HepG2 (cell line): ENCODE results near the gene NPHP4. TPM values are rescaled to one million over a fixed set of nuclear protein-coding genes. Genes with fewer than 3 reads are reported as not detected.

Source experiments
- ATAC-seq: fragments of 200-7000 bp; cut with Tn5 transposase; 3 replicates; pipeline ENCODE4 v1.9.1; 2020; ENCODE audit warnings: mild to moderate bottlenecking, moderate library complexity
- BruUV-seq: library from RNA; stranded (reverse); fragments of 400-500 nt; replicated peaks from 2 replicates; lab custom pipeline; 2021; lab: Mats Ljungman, UMichigan
- CTCF ChIA-PET: fragments of 300-600 bp; formaldehyde crosslinking; extraction: SDS; loops from one replicate; lab custom pipeline; 2021; ENCODE audit warnings: low total read pairs, inconsistent platforms, low intra/inter-chr PET ratio; lab: Yijun Ruan, JAX
- POLR2A ChIA-PET: fragments of 350-600 bp; sonication (Branson Sonifier 250); formaldehyde crosslinking; loops from one replicate; lab custom pipeline; 2020; ENCODE audit warnings: antibody characterized with exemption, inconsistent platforms; lab: Yijun Ruan, JAX
- DNase-seq: peaks from one replicate; pipeline ENCODE4 v3.0.0-alpha.2; 2015; ENCODE audit warnings: low spot score
- FAIRE-seq: peaks from 3 replicates; lab custom pipeline; 2011; peaks lifted over from hg19 to GRCh38; lab: Jason Lieb, UNC
- H2AFZ ChIP-seq: one replicate; pipeline ENCODE4 v1.6.1; 2011; ENCODE audit warnings: low read length, inconsistent platforms
- H3K27ac ChIP-seq: fragments of 300-600 bp; 3 replicates; pipeline ENCODE4 v1.8.0; 2011; ENCODE audit warnings: mixed run types, mild to moderate bottlenecking, mixed read lengths, low read length, inconsistent platforms; ENCODE audit not compliant: insufficient read depth; ENCODE audit errors: extremely low read length
- H3K27me3 ChIP-seq, 2 experiments: fragments of 200-600 bp in 1 of 2; 2 replicates in 1 of 2; 3 replicates in 1 of 2; pipeline versions ENCODE4 v1.6.0 to v1.8.0; 2011; ENCODE audit warnings: low read length in 2 of 2, mild to moderate bottlenecking in 2 of 2, moderate library complexity in 2 of 2, inconsistent platforms in 1 of 2; ENCODE audit not compliant: insufficient read depth in 2 of 2, control insufficient read depth in 1 of 2
- H3K36me3 ChIP-seq, 2 experiments: fragments of 200-600 bp in 1 of 2; replicated peaks in 1 of 2; 2 replicates in 1 of 2; 3 replicates in 1 of 2; pipeline versions ENCODE4 v1.5.1 to v1.8.0; 2011; ENCODE audit warnings: low read length in 2 of 2, inconsistent platforms in 1 of 2; ENCODE audit not compliant: insufficient read depth in 2 of 2, control insufficient read depth in 1 of 2
- H3K4me1 ChIP-seq: 2 replicates; pipeline ENCODE4 v1.5.1; 2012; ENCODE audit warnings: low read length, inconsistent platforms; ENCODE audit not compliant: insufficient read depth
- H3K4me2 ChIP-seq: 2 replicates; pipeline ENCODE4 v1.6.0; 2011; ENCODE audit warnings: low read depth, low read length, inconsistent platforms
- H3K4me3 ChIP-seq, 3 experiments: fragments of 200-600 bp in 1 of 3; sonication (generic), shearing (Covaris generic) in 1 of 3; replicated peaks in 1 of 3; 2 replicates each; pipeline ENCODE4 v1.5.1; 2011 to 2016; ENCODE audit warnings: low read length in 3 of 3, inconsistent platforms in 2 of 3, low read depth in 2 of 3, mild to moderate bottlenecking in 2 of 3, control low read depth in 1 of 3, mixed read lengths in 1 of 3; ENCODE audit not compliant: insufficient read depth in 1 of 3
- H3K79me2 ChIP-seq: one replicate; pipeline ENCODE4 v1.6.1; 2011; ENCODE audit warnings: low read length, inconsistent platforms; ENCODE audit not compliant: insufficient read depth
- H3K9ac ChIP-seq: 2 replicates; pipeline ENCODE4 v1.6.0; 2011; ENCODE audit warnings: mild to moderate bottlenecking, low read depth, low read length, inconsistent platforms; ENCODE audit not compliant: insufficient read depth
- H3K9me3 ChIP-seq: 2 replicates; pipeline ENCODE4 v1.5.1; 2012; ENCODE audit warnings: mild to moderate bottlenecking, low read length
- H4K20me1 ChIP-seq: 2 replicates; pipeline ENCODE4 v1.6.0; 2011; ENCODE audit warnings: inconsistent platforms, mild to moderate bottlenecking, low read length, moderate library complexity; ENCODE audit not compliant: insufficient read depth
- NCOR1 ChIP-seq: fragments of 200-600 bp; sonication (generic); IDR thresholded peaks from 2 replicates; pipeline ENCODE4 v1.7.0; 2017; ENCODE audit warnings: antibody characterized with exemption, low read length, borderline replicate concordance
- NFKBIZ ChIP-seq: IDR thresholded peaks from 2 replicates; pipeline ENCODE4 v1.6.1; 2018; ENCODE audit warnings: missing genetic modification reagents, missing compliant biosample characterization
- NFRKB ChIP-seq: fragments of 450-650 bp; IDR thresholded peaks from 2 replicates; pipeline ENCODE4 v1.6.1; 2017
- POGZ ChIP-seq: sonication (generic); formaldehyde crosslinking; IDR thresholded peaks from 2 replicates; pipeline ENCODE4 v1.4.0; 2020; ENCODE audit warnings: mild to moderate bottlenecking, missing genetic modification reagents
- SAP130 ChIP-seq: IDR thresholded peaks from 2 replicates; pipeline ENCODE4 v1.6.1; 2016; ENCODE audit warnings: low read depth
- TBL1XR1 ChIP-seq: fragments of 150-350 bp; IDR thresholded peaks from 2 replicates; pipeline ENCODE4 v1.6.1; 2014; ENCODE audit warnings: borderline replicate concordance, low read length; ENCODE audit not compliant: partially characterized antibody
- TGIF2 ChIP-seq: IDR thresholded peaks from 2 replicates; pipeline ENCODE4 v1.6.1; 2016; ENCODE audit warnings: control low read depth, missing compliant biosample characterization
- YEATS4 ChIP-seq: sonication (generic); formaldehyde crosslinking; IDR thresholded peaks from 2 replicates; pipeline ENCODE4 v1.4.0; 2020; ENCODE audit warnings: missing genetic modification reagents, borderline replicate concordance
- ZBTB26 ChIP-seq: IDR thresholded peaks from 2 replicates; pipeline ENCODE4 v1.6.1; 2016; ENCODE audit warnings: missing compliant biosample characterization, missing genetic modification reagents, borderline replicate concordance
- ZNF121 ChIP-seq: sonication (generic); formaldehyde crosslinking; IDR thresholded peaks from 2 replicates; pipeline ENCODE4 v1.5.0; 2020; ENCODE audit warnings: mild to moderate bottlenecking, missing genetic modification reagents
- ZNF431 ChIP-seq: sonication (generic); formaldehyde crosslinking; IDR thresholded peaks from 2 replicates; pipeline ENCODE4 v1.9.0; 2022; ENCODE audit warnings: missing genetic modification reagents, low read depth, mild to moderate bottlenecking, borderline replicate concordance
- ZNF558 ChIP-seq: sonication (generic); formaldehyde crosslinking; IDR thresholded peaks from 2 replicates; pipeline ENCODE4 v1.9.0; 2022; ENCODE audit warnings: mild to moderate bottlenecking, missing genetic modification reagents, borderline replicate concordance
- ZNF567 ChIP-seq: sonication (generic); formaldehyde crosslinking; IDR thresholded peaks from 2 replicates; pipeline ENCODE4 v1.8.1; 2023; ENCODE audit warnings: mild to moderate bottlenecking, missing genetic modification reagents, borderline replicate concordance
- ZNF720 ChIP-seq: sonication (generic); formaldehyde crosslinking; IDR thresholded peaks from 2 replicates; pipeline ENCODE4 v1.4.0; 2020; ENCODE audit warnings: missing genetic modification reagents
- ZNF776 ChIP-seq: sonication (generic); formaldehyde crosslinking; IDR thresholded peaks from 2 replicates; pipeline ENCODE4 v1.4.0; 2020; ENCODE audit warnings: mild to moderate bottlenecking, missing genetic modification reagents
- ZSCAN22 ChIP-seq: sonication (generic); formaldehyde crosslinking; IDR thresholded peaks from 2 replicates; pipeline ENCODE4 v1.4.0; 2020; ENCODE audit warnings: mild to moderate bottlenecking, missing genetic modification reagents
- WGBS: methylation state at CpG from one replicate; pipeline ENCODE4 v1.1.6; 2017; ENCODE audit warnings: low lambda C conversion rate; 5-methylcytosine and 5-hydroxymethylcytosine counted together
- in situ Hi-C: cut with HindIII; loops from 2 replicates; pipeline ENCODE4 v1.10.0; 2017; ENCODE audit warnings: low pct_unique_long_range_greater_than_20kb; ENCODE audit not compliant: extremely low pct_ligation_motif_present
- intact Hi-C: fragments of 100-400 bp; cut with micrococcal nuclease; formaldehyde crosslinking; loops from one replicate; pipeline ENCODE4 v1.10.0; 2022; ENCODE audit not compliant: unreplicated experiment
- polyA plus RNA-seq, 8 experiments: library from polyadenylated mRNA; depleted of rRNA in 3 of 8; stranded (reverse) in 7 of 8; unstranded in 1 of 8; fragments of >200 nt; fragmentation: Illumina TruSeq in 4 of 8; extraction: Trizol in 4 of 8; gene quantifications; 2 replicates each; pipeline versions ENCODE4 v1.2.1 to v1.2.3, GENCODE V29; 2011 to 2016; ENCODE audit warnings: low read depth in 4 of 8, missing spikeins in 1 of 8, mixed read lengths in 1 of 8; ENCODE audit not compliant: insufficient read depth in 1 of 8
- total RNA-seq, 5 experiments: library from RNA; depleted of rRNA; stranded (reverse); fragments of >200 nt; fragmentation: Illumina TruSeq; extraction: Trizol; gene quantifications; 2 replicates each; pipeline ENCODE4 v1.2.3, GENCODE V29; 2016; ENCODE audit warnings: low read depth in 1 of 5
- TF ChIP-seq, protein P1 (sequence below): sonication (generic); formaldehyde crosslinking; IDR thresholded peaks from 2 replicates; pipeline ENCODE4 v1.4.0; 2020; ENCODE audit warnings: missing genetic modification reagents
- TF ChIP-seq, protein P2 (sequence below): sonication (generic); formaldehyde crosslinking; IDR thresholded peaks from 2 replicates; pipeline ENCODE4 v1.5.1; 2020; ENCODE audit warnings: missing genetic modification reagents, mild to moderate bottlenecking, borderline replicate concordance
- TF ChIP-seq, protein P3 (sequence below): sonication (generic); formaldehyde crosslinking; IDR thresholded peaks from 2 replicates; pipeline ENCODE4 v1.4.0; 2020; ENCODE audit warnings: missing genetic modification reagents

The NPHP4 gene
- total and polyA plus RNA-seq, 2 of the 13 experiments (the other 11 are each of a cell fraction or from before 2014, with no cell fraction given) = 4.4 to 6.8 TPM

DNA sequence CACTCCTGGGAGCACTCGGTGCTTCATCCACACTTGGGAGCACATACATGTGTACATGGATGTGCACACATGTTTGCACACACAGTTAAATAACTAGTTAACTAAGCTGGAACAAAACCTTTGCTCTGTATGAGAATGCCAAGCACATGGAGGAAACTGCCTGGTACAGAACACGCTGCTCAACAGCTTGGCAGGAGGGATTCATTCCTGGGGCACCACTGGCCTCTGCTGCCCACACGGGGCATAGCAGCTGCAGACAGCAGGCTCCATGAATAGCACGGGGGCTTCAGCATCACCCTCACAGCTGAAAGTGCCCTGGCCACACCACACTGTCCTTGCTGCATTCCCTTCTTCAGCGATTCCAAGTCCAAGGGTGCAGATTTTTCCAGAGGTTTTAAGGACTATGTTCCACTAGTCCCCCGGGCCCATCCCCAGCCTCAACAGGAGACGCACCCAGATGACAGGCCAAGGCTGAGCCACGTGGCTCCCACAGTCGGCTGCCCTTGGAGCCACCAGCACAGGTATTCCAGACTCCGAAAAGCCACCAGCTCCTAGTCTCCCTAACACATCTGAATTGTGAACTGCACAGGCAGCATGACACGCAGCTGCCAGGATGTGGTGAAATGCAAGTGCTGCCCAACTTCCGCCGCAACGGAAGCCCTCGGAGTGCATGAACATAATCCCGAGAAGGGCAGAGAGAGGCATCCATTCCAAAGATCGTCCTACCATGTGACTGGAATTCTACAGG is 16.9 kb downstream of the NPHP4 start:
- FAIRE-seq = peak; percentile 75
- TF ChIP-seq ZNF567 (CRISPR knock-in tag) (no peak), TBL1XR1 (peak; percentile 30), ZNF720 (CRISPR knock-in tag) (no peak), YEATS4 (CRISPR knock-in tag) (no peak), ZNF558 (CRISPR knock-in tag) (no peak), ZSCAN22 (CRISPR knock-in tag) (no peak), NFRKB (no peak), NCOR1 (no peak), ZBTB26 (CRISPR knock-in tag) (no peak), ZNF121 (CRISPR knock-in tag) (no peak), TGIF2 (CRISPR knock-in tag) (0 out of 2 replicates have a peak, but pooled peaks have one; percentile 26), POGZ (CRISPR knock-in tag) (no peak), NFKBIZ (CRISPR knock-in tag) (no peak), SAP130 (CRISPR knock-in tag) (no peak), ZNF776 (CRISPR knock-in tag) (no peak), ZNF431 (CRISPR knock-in tag) (no peak)
- TF ChIP-seq, protein P1, sequence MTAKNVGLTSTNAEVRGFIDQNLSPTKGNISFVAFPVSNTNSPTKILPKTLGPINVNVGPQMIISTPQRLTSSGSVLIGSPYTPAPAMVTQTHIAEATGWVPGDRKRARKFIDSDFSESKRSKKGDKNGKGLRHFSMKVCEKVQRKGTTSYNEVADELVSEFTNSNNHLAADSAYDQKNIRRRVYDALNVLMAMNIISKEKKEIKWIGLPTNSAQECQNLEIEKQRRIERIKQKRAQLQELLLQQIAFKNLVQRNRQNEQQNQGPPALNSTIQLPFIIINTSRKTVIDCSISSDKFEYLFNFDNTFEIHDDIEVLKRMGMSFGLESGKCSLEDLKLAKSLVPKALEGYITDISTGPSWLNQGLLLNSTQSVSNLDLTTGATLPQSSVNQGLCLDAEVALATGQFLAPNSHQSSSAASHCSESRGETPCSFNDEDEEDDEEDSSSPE (CRISPR knock-in tag) = no peak
- TF ChIP-seq, protein P2, sequence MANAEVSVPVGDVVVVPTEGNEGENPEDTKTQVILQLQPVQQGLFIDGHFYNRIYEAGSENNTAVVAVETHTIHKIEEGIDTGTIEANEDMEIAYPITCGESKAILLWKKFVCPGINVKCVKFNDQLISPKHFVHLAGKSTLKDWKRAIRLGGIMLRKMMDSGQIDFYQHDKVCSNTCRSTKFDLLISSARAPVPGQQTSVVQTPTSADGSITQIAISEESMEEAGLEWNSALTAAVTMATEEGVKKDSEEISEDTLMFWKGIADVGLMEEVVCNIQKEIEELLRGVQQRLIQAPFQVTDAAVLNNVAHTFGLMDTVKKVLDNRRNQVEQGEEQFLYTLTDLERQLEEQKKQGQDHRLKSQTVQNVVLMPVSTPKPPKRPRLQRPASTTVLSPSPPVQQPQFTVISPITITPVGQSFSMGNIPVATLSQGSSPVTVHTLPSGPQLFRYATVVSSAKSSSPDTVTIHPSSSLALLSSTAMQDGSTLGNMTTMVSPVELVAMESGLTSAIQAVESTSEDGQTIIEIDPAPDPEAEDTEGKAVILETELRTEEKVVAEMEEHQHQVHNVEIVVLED (CRISPR knock-in tag) = no peak
- TF ChIP-seq, protein P3, sequence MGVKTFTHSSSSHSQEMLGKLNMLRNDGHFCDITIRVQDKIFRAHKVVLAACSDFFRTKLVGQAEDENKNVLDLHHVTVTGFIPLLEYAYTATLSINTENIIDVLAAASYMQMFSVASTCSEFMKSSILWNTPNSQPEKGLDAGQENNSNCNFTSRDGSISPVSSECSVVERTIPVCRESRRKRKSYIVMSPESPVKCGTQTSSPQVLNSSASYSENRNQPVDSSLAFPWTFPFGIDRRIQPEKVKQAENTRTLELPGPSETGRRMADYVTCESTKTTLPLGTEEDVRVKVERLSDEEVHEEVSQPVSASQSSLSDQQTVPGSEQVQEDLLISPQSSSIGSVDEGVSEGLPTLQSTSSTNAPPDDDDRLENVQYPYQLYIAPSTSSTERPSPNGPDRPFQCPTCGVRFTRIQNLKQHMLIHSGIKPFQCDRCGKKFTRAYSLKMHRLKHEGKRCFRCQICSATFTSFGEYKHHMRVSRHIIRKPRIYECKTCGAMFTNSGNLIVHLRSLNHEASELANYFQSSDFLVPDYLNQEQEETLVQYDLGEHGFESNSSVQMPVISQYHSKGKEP = no peak

More for the DNA sequence above, 16.9 kb downstream of the NPHP4 start:
- H2AFZ ChIP-seq = no peak overlapping the region
- POLR2A ChIA-PET = no interaction called here
- no peaks in the 10 kb centered on the region for H3K4me1 ChIP-seq
- H3K9me3 ChIP-seq = no peaks in the 10 kb centered on the region
- in situ Hi-C loops = loop anchor here (5.0 to 10.0 kb wide), 2 partner anchors 231 to 463 kb away; no protein-coding TSS in a partner anchor
- CTCF ChIA-PET = interaction anchor here (0.8 to 2.8 kb wide), 6 partner anchors 59 to 466 kb away, joined by 3 to 15 read pairs (median 3); no protein-coding TSS in a partner anchor
- H3K4me3 ChIP-seq = no peak overlapping the region
- H3K4me2 ChIP-seq = no peak overlapping the region
- BruUV-seq = no TSS peak
- 74% methylated on average over 12 of the region's 17 CpGs for WGBS
- ATAC-seq = peak; percentile 85
- peak; percentile 49 for DNase-seq
- no peak overlapping the region for H3K27ac ChIP-seq
- H3K9ac ChIP-seq = no peak overlapping the region
- peaks cover 3 to 37% of the 10 kb centered on the region in 2 experiments; a peak in 4 of 5 replicates for H3K36me3 ChIP-seq
- no peaks in the 10 kb centered on the region for H4K20me1 ChIP-seq
- no peaks in the 10 kb centered on the region for H3K27me3 ChIP-seq
- H3K79me2 ChIP-seq = peaks cover 3% of the 10 kb centered on the region
- intact Hi-C loops = loop anchor here (2.0 to 10.0 kb wide), 3 partner anchors 59 to 341 kb away; no protein-coding TSS in a partner anchor
